Smooth muscle cell (in vitro differentiated cells): ENCODE results near the gene CSGALNACT2. TPM values are rescaled to one million over a fixed set of nuclear protein-coding genes. Genes with fewer than 3 reads are reported as not detected.

Experiments used
- DNase-seq: peaks from one replicate; lab custom pipeline; 2025; ENCODE audit not compliant: unreplicated experiment; lab: John Stamatoyannopoulos, UW
- H2AFZ ChIP-seq: fragments of 200-600 bp; sonication (generic); 2 replicates; pipeline ENCODE4 v1.6.0; 2016; ENCODE audit warnings: antibody characterized with exemption, low read depth, mild to moderate bottlenecking
- H3F3A ChIP-seq: fragments of 200-600 bp; sonication (generic); 2 replicates; pipeline ENCODE4 v1.6.0; 2017; ENCODE audit warnings: antibody characterized with exemption, low read depth
- H3K27ac ChIP-seq: fragments of 200-600 bp; sonication (generic); 2 replicates; pipeline ENCODE4 v1.5.1; 2016; ENCODE audit warnings: low read depth, mild to moderate bottlenecking
- H3K27me3 ChIP-seq: fragments of 200-600 bp; sonication (generic); 2 replicates; pipeline ENCODE4 v1.6.1; 2016; ENCODE audit warnings: low read depth, mild to moderate bottlenecking
- H3K36me3 ChIP-seq: fragments of 200-600 bp; sonication (generic); 2 replicates; pipeline ENCODE4 v1.5.1; 2016; ENCODE audit warnings: low read depth
- H3K4me1 ChIP-seq: fragments of 200-600 bp; sonication (generic); 2 replicates; pipeline ENCODE4 v1.5.1; 2016; ENCODE audit warnings: low read depth
- H3K4me2 ChIP-seq: fragments of 200-600 bp; sonication (generic); 2 replicates; pipeline ENCODE4 v1.6.0; 2016; ENCODE audit warnings: mild to moderate bottlenecking
- H3K4me3 ChIP-seq: fragments of 200-600 bp; sonication (generic); 2 replicates; pipeline ENCODE4 v1.5.1; 2016; ENCODE audit warnings: mild to moderate bottlenecking
- H3K79me2 ChIP-seq: fragments of 200-600 bp; sonication (generic); 2 replicates; pipeline ENCODE4 v1.6.0; 2016; ENCODE audit warnings: low read depth, mild to moderate bottlenecking
- H3K9ac ChIP-seq: fragments of 200-600 bp; sonication (generic); 2 replicates; pipeline ENCODE4 v1.6.0; 2016; ENCODE audit warnings: low read depth
- H3K9me3 ChIP-seq: fragments of 200-600 bp; sonication (generic); replicated peaks from 2 replicates; pipeline ENCODE4 v1.5.1; 2016; ENCODE audit warnings: low read depth
- H4K20me1 ChIP-seq: fragments of 200-600 bp; sonication (generic); 2 replicates; pipeline ENCODE4 v1.6.0; 2016; ENCODE audit warnings: low read depth
- CTCF ChIP-seq: fragments of 200-600 bp; sonication (generic); IDR thresholded peaks from 2 replicates; pipeline ENCODE4 v1.5.1; 2017; ENCODE audit warnings: borderline replicate concordance, mild to moderate bottlenecking, antibody characterized with exemption; ENCODE audit not compliant: insufficient read depth, poor library complexity, severe bottlenecking
- WGBS: methylation state at CpG from one replicate; pipeline ENCODE4 v1.1.7; 2016; ENCODE audit warnings: low lambda C conversion rate; 5-methylcytosine and 5-hydroxymethylcytosine counted together
- polyA plus RNA-seq: library from polyadenylated mRNA; unstranded; fragments of >200 nt; fragmentation: Nextera tagmentation; extraction: Ambion mirVana; gene quantifications from 2 replicates; pipeline ENCODE4 v1.2.1, GENCODE V29; 2016
- total RNA-seq: library from RNA; depleted of rRNA; stranded (reverse); fragments of >200 nt; gene quantifications from 2 replicates; pipeline ENCODE4 v1.2.3, GENCODE V29; 2014

Gene CSGALNACT2
- total and polyA plus RNA-seq, 2 experiments from 2014 or later: 35.6 to 40.4 TPM

- Histone ChIP-seq H3K4me1 (no peaks in the 10 kb centered on the region), H3K27me3 (no peaks in the 10 kb centered on the region), H3K9me3 (no peaks in the 10 kb centered on the region), H3K4me3 (no peak overlapping the region), H3K36me3 (no peaks in the 10 kb centered on the region), H2AFZ (no peak overlapping the region), H4K20me1 (no peaks in the 10 kb centered on the region), H3K4me2 (no peak overlapping the region), H3K9ac (no peak overlapping the region), H3K79me2 (no peaks in the 10 kb centered on the region), H3F3A (no peaks in the 10 kb centered on the region), H3K27ac (no peak overlapping the region)
- DNase-seq: no peak
- WGBS: 93% methylated on average over 7 of the region's 7 CpGs
- TF ChIP-seq CTCF: no peak
Observed at GRCh38 chr10:43122826-43123225, 15.4 kb upstream of the CSGALNACT2 start.

- Histone ChIP-seq H4K20me1 (no peaks in the 10 kb centered on the region), H3K9ac (no peak overlapping the region), H3K79me2 (no peaks in the 10 kb centered on the region), H3K4me3 (no peak overlapping the region), H3K36me3 (no peaks in the 10 kb centered on the region), H3K27ac (no peak overlapping the region), H3K27me3 (no peaks in the 10 kb centered on the region), H3F3A (no peaks in the 10 kb centered on the region), H2AFZ (no peak overlapping the region), H3K4me1 (no peaks in the 10 kb centered on the region), H3K9me3 (no peaks in the 10 kb centered on the region), H3K4me2 (no peak overlapping the region)
- TF ChIP-seq CTCF: no peak
- DNase-seq: no peak
- 91% methylated on average over 9 of the region's 9 CpGs for WGBS
Observed at GRCh38 chr10:43123361-43124093, 14.7 kb upstream of the CSGALNACT2 start.

GRCh38 chr10:43124094-43124521, 14.1 kb upstream of the CSGALNACT2 start:
- Histone ChIP-seq H3F3A (no peaks in the 10 kb centered on the region), H3K27me3 (no peaks in the 10 kb centered on the region), H3K79me2 (no peaks in the 10 kb centered on the region), H3K36me3 (no peaks in the 10 kb centered on the region), H3K27ac (no peak overlapping the region), H4K20me1 (no peaks in the 10 kb centered on the region), H3K4me3 (no peak overlapping the region), H3K9ac (no peak overlapping the region), H3K9me3 (no peaks in the 10 kb centered on the region), H3K4me2 (no peak overlapping the region), H2AFZ (no peak overlapping the region), H3K4me1 (no peaks in the 10 kb centered on the region)
- DNase-seq: no peak
- TF ChIP-seq CTCF: no peak
- whole genome bisulfite sequencing: 89% methylated on average over 6 of the region's 6 CpGs
